Pericardium fibroblast (primary cell): ENCODE results near the gene SMAD7. TPM values are rescaled to one million over a fixed set of nuclear protein-coding genes. Genes with fewer than 3 reads are reported as not detected.

Experiments used
- total RNA-seq: library from RNA; depleted of rRNA; stranded (reverse); fragments of >200 nt; gene quantifications from 2 replicates; pipeline ENCODE4 v1.2.3, GENCODE V29; 2015

Gene SMAD7, protein sequence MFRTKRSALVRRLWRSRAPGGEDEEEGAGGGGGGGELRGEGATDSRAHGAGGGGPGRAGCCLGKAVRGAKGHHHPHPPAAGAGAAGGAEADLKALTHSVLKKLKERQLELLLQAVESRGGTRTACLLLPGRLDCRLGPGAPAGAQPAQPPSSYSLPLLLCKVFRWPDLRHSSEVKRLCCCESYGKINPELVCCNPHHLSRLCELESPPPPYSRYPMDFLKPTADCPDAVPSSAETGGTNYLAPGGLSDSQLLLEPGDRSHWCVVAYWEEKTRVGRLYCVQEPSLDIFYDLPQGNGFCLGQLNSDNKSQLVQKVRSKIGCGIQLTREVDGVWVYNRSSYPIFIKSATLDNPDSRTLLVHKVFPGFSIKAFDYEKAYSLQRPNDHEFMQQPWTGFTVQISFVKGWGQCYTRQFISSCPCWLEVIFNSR
- 10.3 and 32.3 TPM in 2 replicates for total RNA-seq

DNA sequence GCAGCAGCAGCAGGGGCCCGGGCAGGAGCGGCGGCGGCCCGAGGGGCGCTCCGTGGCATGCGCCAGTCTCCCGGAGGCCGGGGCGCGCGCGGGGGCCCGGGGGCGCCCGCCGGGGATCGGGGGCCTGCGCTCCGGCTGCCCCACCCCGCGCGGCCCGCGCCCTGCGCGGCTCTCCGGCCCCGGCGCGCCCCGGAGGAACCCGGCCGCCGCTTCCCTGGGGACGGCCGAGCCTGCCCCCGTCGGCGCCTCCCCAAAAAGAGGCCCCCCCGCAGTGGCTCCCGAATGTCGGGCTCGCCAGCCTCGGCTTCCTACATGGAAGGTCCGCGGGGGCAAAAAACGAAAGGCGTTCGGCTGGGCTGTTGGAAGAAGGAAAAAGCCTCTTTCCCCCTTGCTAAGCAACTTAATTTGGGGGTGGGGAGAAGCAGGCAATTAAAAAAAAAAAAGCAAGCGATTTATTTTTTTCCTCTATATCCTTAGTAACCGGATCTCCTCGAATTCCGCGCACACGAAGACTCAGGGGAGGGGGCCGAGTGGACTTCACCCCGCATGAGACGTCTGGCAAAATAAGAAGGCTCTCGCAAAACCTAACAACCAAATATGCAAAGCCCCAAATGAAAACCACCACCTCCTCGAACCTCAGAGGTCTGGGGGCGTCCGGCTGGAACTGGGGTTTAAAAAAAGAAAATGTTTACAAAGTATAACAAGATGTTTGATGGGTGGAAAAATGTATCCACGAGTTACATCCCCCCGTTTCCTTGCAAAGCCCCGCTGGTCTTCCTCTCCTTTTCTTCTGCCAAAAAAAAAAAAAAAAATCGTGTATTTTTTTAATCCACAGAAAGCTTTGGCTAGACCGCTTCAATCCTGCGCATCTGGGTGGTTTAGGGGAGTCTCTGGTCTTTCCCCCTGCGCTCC lies at the start of gene SMAD7:
TSS of gene SMAD7 (minus strand) at position 430 of the 912 bp plus-strand sequence. CDS start 541 bp downstream, outside the sequence.

